GM12874 (cell line): ENCODE measurements around the gene DCUN1D2.
A peak's percentile ranks its signal among the peaks of the same experiment; 100 is the strongest.

ENCODE experiments used
- CTCF ChIP-seq: IDR thresholded peaks from 2 replicates; pipeline ENCODE4 v1.5.1; 2011; ENCODE audit warnings: low read depth, mild to moderate bottlenecking, control low read depth, low read length, moderate library complexity; ENCODE audit not compliant: insufficient read depth

Gene DCUN1D2

GRCh38 chr13:113451951-113452421 is 38.5 kb downstream of the DCUN1D2 start:
- no peak for TF ChIP-seq CTCF

- 0 out of 2 replicates have a peak, but pooled peaks have one; percentile 7 for TF ChIP-seq CTCF
These were observed 39.5 kb downstream of the DCUN1D2 start for GRCh38 chr13:113450861-113451620.

GRCh38 chr13:113449693-113450347 is 40.7 kb downstream of the DCUN1D2 start:
- no peak for TF ChIP-seq CTCF

GRCh38 chr13:113448885-113449692 is 41.4 kb downstream of the DCUN1D2 start:
- TF ChIP-seq CTCF: no peak

- TF ChIP-seq CTCF: no peak
These were observed 42.0 kb downstream of the DCUN1D2 start for GRCh38 chr13:113448545-113448884.

GRCh38 chr13:113447596-113447995 is 42.9 kb downstream of the DCUN1D2 start:
- TF ChIP-seq CTCF: no peak

- no peak for TF ChIP-seq CTCF
These were observed 44.0 kb downstream of the DCUN1D2 start for GRCh38 chr13:113446488-113446854.
